ENCODE measurements around the gene RIPK1.

- TF ChIP-seq CTCF (IDR thresholded peaks at IDR 0.05; ENCODE audit: low read depth, low read length) (no peak), POLR2A (IDR thresholded peaks at IDR 0.05; ENCODE audit: extremely low read depth, insufficient read length) (no peak), MYC (IDR thresholded peaks at IDR 0.05; ENCODE audit: low read depth, low read length) (no peak), MAX (IDR thresholded peaks at IDR 0.05; ENCODE audit: low read depth, low read length) (no peak)
Measured at GRCh38 chr6:3094815-3095214, 26.5 kb downstream of the RIPK1 start.

Data from NB4 (cell line).